HG03439 (cell line): ENCODE results near the gene ODAD4.
"Not testable (repeated sequence)": the region's sequence is repeated elsewhere in the genome, so short reads cannot be mapped to it uniquely, and the experiment has no call there.

Source experiments
- ATAC-seq: cut with Tn5 transposase; IDR thresholded peaks from one replicate; pipeline ENCODE4 v1.9.1; 2021; ENCODE audit warnings: mild to moderate bottlenecking, moderate library complexity; ENCODE audit not compliant: unreplicated experiment

Gene ODAD4

GRCh38 chr17:41989702-41990419, 59.4 kb downstream of the ODAD4 start:
- no peak for ATAC-seq

GRCh38 chr17:41992576-41992975, 62.2 kb downstream of the ODAD4 start:
- no peak for ATAC-seq

DNA sequence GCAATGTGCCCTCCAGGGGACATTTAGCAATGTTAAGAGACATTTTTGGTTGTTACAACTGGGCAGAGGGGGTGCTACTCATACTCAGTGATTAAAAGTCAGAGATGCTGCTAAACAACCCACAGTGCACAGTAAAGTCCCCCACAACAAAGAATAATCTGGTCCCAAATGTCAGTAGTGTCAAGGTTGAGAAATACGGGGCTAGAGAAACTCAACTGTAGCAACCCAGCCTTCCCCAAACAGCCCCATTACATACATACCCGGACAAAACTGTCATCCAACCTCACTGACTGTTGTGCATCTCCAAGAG, 66.4 kb downstream of the ODAD4 start:
- no peak for ATAC-seq

GRCh38 chr17:41998497-41998896, 68.1 kb downstream of the ODAD4 start:
- ATAC-seq, result no peak

GRCh38 chr17:42000413-42001133, 70.2 kb downstream of the ODAD4 start:
- ATAC-seq, result no peak

DNA sequence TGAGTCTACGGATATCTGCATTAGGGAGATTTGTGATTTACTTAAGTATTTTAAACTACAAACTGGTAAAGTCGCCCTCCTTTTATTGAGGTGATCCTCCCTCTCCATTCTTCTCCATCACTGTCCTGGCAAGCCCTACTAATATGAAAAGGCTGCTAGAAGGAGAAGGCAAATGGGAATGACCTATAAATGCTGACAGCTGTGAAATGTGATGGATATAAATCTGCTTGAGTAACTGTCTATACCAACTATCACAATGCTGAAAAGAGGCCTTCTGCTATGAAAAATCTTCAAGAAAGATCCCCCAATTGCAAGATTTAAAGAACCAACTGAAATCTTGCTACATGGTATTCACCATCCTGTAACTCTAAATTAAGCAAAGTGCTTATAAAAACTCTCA, 71.3 kb downstream of the ODAD4 start:
- ATAC-seq, result no peak

DNA sequence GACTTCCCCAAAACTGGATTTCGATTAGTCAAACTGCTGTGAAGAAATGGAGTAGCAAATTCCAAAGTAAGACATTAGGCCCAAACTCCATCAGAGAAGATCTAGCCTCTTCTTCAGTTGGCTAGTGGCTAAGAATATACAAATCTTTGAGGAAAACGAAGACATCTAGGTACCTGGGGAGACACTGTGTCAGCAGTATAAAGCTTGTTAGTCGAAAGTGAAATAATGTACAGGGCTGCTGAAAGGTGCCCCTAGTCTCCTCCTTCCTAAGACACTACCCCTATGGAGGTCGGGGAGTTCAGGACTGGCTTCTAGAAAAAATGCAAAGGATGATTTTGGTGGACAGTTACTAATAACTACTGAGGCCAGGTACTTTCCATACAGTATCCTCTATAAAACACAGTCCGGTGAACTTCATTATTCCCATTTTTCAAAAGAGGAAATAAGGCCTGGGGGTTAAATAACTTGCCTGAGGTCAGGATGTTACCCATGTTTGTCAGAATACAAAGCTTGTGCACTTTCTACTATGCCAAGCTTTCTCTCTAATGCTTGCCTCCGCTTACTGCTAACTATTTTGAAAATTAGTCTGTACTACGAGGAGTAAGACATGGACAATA, 71.9 kb downstream of the ODAD4 start:
- no peak for ATAC-seq

GRCh38 chr17:42002792-42003301, 72.4 kb downstream of the ODAD4 start:
- no peak for ATAC-seq

DNA sequence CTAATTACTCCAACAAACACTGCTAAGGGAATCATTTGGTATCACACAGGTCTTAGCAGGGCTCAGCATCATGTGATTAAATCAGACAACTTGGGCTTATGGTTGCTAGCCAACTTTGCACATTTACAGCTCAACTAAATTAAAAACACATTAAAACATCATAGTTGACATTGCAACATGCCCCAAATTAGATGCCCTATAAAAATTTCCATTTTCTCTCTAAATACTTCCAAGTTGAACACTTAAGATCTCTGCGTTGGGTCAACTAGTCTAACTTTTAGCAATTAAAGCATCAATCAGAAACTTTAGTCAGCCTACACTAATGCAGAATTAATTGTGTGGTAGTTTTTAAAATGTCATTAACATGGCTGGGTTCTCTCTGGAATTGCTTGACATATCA, 74.7 kb downstream of the ODAD4 start:
- ATAC-seq, result no peak

DNA sequence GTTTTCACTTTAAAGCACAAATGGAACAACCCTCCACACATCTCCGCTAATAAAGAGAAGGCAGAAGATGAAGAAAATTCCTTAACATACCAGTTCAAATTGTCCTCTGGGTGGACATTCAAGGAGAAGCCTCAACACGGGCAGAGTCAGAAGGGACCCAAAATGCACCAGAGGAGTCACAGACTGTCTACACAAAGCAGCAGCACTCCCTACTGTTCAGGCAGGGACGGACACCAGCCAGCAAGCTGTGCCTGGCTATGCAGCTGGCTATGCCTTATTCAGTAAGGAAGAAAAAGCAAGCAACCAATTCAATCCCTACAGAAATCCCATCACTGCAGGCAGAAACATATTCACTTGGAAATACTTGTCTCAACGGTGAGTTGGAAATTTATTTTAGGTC, 78.8 kb downstream of the ODAD4 start:
- ATAC-seq, result no peak

- not testable (repeated sequence) for ATAC-seq
Measured at GRCh38 chr17:42010266-42010680, 79.9 kb downstream of the ODAD4 start.

GRCh38 chr17:42010898-42011516, 80.6 kb downstream of the ODAD4 start:
- ATAC-seq, result no peak

GRCh38 chr17:42012363-42012762, 81.9 kb downstream of the ODAD4 start:
- ATAC-seq, result not testable (repeated sequence)

DNA sequence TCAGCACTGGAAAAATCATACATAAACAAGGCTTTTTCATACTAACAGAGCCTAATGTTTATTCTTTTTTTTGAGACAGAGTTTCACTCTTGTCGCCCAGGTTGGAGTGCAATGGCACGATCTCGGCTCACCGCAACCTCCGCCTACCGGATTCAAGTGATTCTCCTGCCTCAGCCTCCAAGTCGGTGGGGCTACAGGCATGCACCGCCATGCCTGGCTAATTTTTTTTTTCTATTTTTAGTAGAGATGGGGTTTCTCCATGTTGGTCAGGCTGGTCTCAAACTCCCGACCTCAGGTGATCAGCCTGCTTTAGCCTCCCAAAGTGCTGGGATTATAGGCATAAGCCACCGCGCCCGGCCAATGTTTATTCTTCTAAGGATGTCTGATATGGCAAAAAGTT, 83.3 kb downstream of the ODAD4 start:
- not testable (repeated sequence) for ATAC-seq
